H1 (cell line): ENCODE measurements around the gene INHA. TPM values are rescaled to one million over a fixed set of nuclear protein-coding genes. Genes with fewer than 3 reads are reported as not detected.

Source experiments
- CTCF ChIA-PET: fragments of 300-600 bp; sonication (Branson Sonifier 250); formaldehyde crosslinking; loops from one replicate; lab custom pipeline; 2021; ENCODE audit not compliant: partially characterized antibody; lab: Charles Lee
- POLR2A ChIA-PET: fragments of 300-600 bp; sonication (Branson Sonifier 250); formaldehyde crosslinking; loops from one replicate; lab custom pipeline; 2021; ENCODE audit warnings: inconsistent platforms; ENCODE audit not compliant: partially characterized antibody; lab: Charles Lee
- DNase-seq, 2 experiments: peaks; one replicate each; pipeline versions ENCODE4 v3.0.0 to v3.0.0-alpha.2; 2010 to 2022; ENCODE audit warnings: low spot score in 2 of 2, low read depth in 1 of 2, mixed read lengths in 1 of 2
- FAIRE-seq: peaks from 2 replicates; lab custom pipeline; 2011; peaks lifted over from hg19 to GRCh38; lab: Jason Lieb, UNC
- H2AFZ ChIP-seq: 2 replicates; pipeline ENCODE4 v1.8.1; 2012; ENCODE audit warnings: low read length, inconsistent platforms
- H2AK5ac ChIP-seq: 2 replicates; pipeline ENCODE4 v1.6.1; 2013; ENCODE audit warnings: low read depth, low read length
- H2BK120ac ChIP-seq: replicated peaks from 2 replicates; pipeline ENCODE3; 2013; ENCODE audit warnings: low read depth, low read length, inconsistent platforms
- H2BK12ac ChIP-seq: 2 replicates; pipeline ENCODE4 v1.6.1; 2013; ENCODE audit warnings: low read depth, low read length
- H2BK15ac ChIP-seq: 2 replicates; pipeline ENCODE4 v1.6.1; 2013; ENCODE audit warnings: low read length
- H2BK20ac ChIP-seq: 2 replicates; pipeline ENCODE4 v1.6.1; 2013; ENCODE audit warnings: low read length
- H2BK5ac ChIP-seq: 2 replicates; pipeline ENCODE4 v1.6.1; 2013; ENCODE audit warnings: low read depth, low read length
- H3K14ac ChIP-seq: 2 replicates; pipeline ENCODE4 v1.6.1; 2013; ENCODE audit warnings: inconsistent platforms; ENCODE audit not compliant: insufficient read length
- H3K18ac ChIP-seq: 2 replicates; pipeline ENCODE4 v1.6.1; 2013; ENCODE audit warnings: low read length; ENCODE audit errors: extremely low read depth
- H3K23ac ChIP-seq: 2 replicates; pipeline ENCODE4 v1.6.1; 2013; ENCODE audit warnings: inconsistent platforms; ENCODE audit not compliant: insufficient read length
- H3K23me2 ChIP-seq: 2 replicates; pipeline ENCODE4 v1.6.1; 2013; ENCODE audit warnings: low read depth, low read length
- H3K27ac ChIP-seq: 2 replicates; pipeline ENCODE4 v1.6.1; 2011; ENCODE audit warnings: low read depth, low read length, inconsistent platforms
- H3K27me3 ChIP-seq, 4 experiments: replicated peaks in 1 of 4; 1 replicate in 1 of 4; 2 replicates in 3 of 4; pipeline versions ENCODE4 v1.6.1 to v1.8.1; 2011 to 2013; ENCODE audit warnings: low read length in 3 of 4, mild to moderate bottlenecking in 3 of 4, inconsistent platforms in 2 of 4, mixed read lengths in 2 of 4, moderate library complexity in 1 of 4; ENCODE audit not compliant: control insufficient read depth in 3 of 4, insufficient read depth in 3 of 4; ENCODE audit errors: extremely low read depth in 1 of 4
- H3K36me3 ChIP-seq, 4 experiments: 2 replicates each; pipeline versions ENCODE4 v1.6.1 to v1.8.1; 2011 to 2013; ENCODE audit warnings: mild to moderate bottlenecking in 4 of 4, low read length in 3 of 4, moderate library complexity in 2 of 4, control low read depth in 1 of 4, inconsistent platforms in 1 of 4; ENCODE audit not compliant: insufficient read depth in 4 of 4, control insufficient read depth in 2 of 4
- H3K4ac ChIP-seq: replicated peaks from 2 replicates; pipeline ENCODE3; 2013; ENCODE audit warnings: low read length, low read depth, mixed read lengths, inconsistent platforms; ENCODE audit not compliant: insufficient read length
- H3K4me1 ChIP-seq, 4 experiments: replicated peaks in 1 of 4; 1 replicate in 1 of 4; 2 replicates in 3 of 4; pipeline versions ENCODE4 v1.6.1 to v1.8.1; 2011 to 2013; ENCODE audit warnings: low read length in 3 of 4, inconsistent platforms in 2 of 4, mixed read lengths in 1 of 4; ENCODE audit not compliant: insufficient read depth in 4 of 4, control insufficient read depth in 3 of 4
- H3K4me2 ChIP-seq, 2 experiments: 2 replicates each; pipeline versions ENCODE4 v1.6.1 to v1.8.1; 2011 to 2013; ENCODE audit warnings: low read depth in 2 of 2, low read length in 2 of 2, control low read depth in 1 of 2, inconsistent platforms in 1 of 2, mild to moderate bottlenecking in 1 of 2; ENCODE audit not compliant: insufficient read depth in 1 of 2
- H3K4me3 ChIP-seq, 4 experiments: fragments of 200-600, 300-600 bp in 1 of 4; sonication (generic), shearing (Covaris generic), sonication (Bioruptor Twin) in 1 of 4; 2 replicates each; pipeline versions ENCODE4 v1.5.1 to v1.8.1; 2011 to 2016; ENCODE audit warnings: low read length in 4 of 4, low read depth in 3 of 4, control low read depth in 2 of 4, inconsistent platforms in 2 of 4, mild to moderate bottlenecking in 2 of 4, mixed read lengths in 1 of 4, moderate library complexity in 1 of 4; ENCODE audit not compliant: insufficient read depth in 2 of 4; ENCODE audit errors: extremely low read depth in 1 of 4
- H3K56ac ChIP-seq: replicated peaks from 2 replicates; pipeline ENCODE3; 2013; ENCODE audit warnings: low read depth, mild to moderate bottlenecking, mixed read lengths, low read length, inconsistent platforms; ENCODE audit not compliant: insufficient read length
- H3K79me1 ChIP-seq: 2 replicates; pipeline ENCODE4 v1.6.1; 2013; ENCODE audit warnings: low read depth, low read length, control low read depth
- H3K79me2 ChIP-seq, 2 experiments: 2 replicates each; pipeline versions ENCODE4 v1.6.1 to v1.8.1; 2012 to 2013; ENCODE audit warnings: low read length in 2 of 2, mild to moderate bottlenecking in 2 of 2, inconsistent platforms in 1 of 2; ENCODE audit not compliant: insufficient read depth in 2 of 2, control insufficient read depth in 1 of 2
- H3K9ac ChIP-seq, 4 experiments: replicated peaks in 1 of 4; 1 replicate in 1 of 4; 2 replicates in 3 of 4; pipeline versions ENCODE4 v1.6.1 to v1.8.1; 2011 to 2013; ENCODE audit warnings: low read depth in 3 of 4, low read length in 3 of 4, control low read depth in 2 of 4, mild to moderate bottlenecking in 2 of 4, moderate library complexity in 2 of 4, inconsistent platforms in 1 of 4; ENCODE audit errors: extremely low read depth in 1 of 4
- H3K9me3 ChIP-seq, 2 experiments: 2 replicates each; pipeline versions ENCODE4 v1.6.1 to v1.8.1; 2012 to 2013; ENCODE audit warnings: mild to moderate bottlenecking in 2 of 2, moderate library complexity in 2 of 2, control low read depth in 1 of 2, inconsistent platforms in 1 of 2, low read depth in 1 of 2, low read length in 1 of 2, mixed read lengths in 1 of 2; ENCODE audit not compliant: insufficient read depth in 2 of 2
- H4K20me1 ChIP-seq, 2 experiments: replicated peaks in 1 of 2; 2 replicates each; pipeline versions ENCODE3 to v1.8.1; 2011 to 2013; ENCODE audit warnings: inconsistent platforms in 2 of 2, low read length in 2 of 2, mild to moderate bottlenecking in 1 of 2; ENCODE audit not compliant: insufficient read depth in 2 of 2, control insufficient read depth in 1 of 2
- H4K5ac ChIP-seq: 2 replicates; pipeline ENCODE4 v1.6.1; 2013; ENCODE audit warnings: low read length, low read depth, mixed read lengths, inconsistent platforms; ENCODE audit not compliant: insufficient read length
- H4K8ac ChIP-seq: 2 replicates; pipeline ENCODE4 v1.8.0; 2013; ENCODE audit warnings: mild to moderate bottlenecking, moderate library complexity, low read length, inconsistent platforms; ENCODE audit not compliant: insufficient read depth; ENCODE audit errors: extremely low read depth
- H4K91ac ChIP-seq: replicated peaks from 2 replicates; pipeline ENCODE3; 2013; ENCODE audit warnings: low read length, mixed read lengths, inconsistent platforms; ENCODE audit not compliant: insufficient read length
- BCL11A ChIP-seq, 2 experiments: IDR thresholded peaks; one replicate each; pipeline ENCODE4 v1.6.1; 2011; ENCODE audit warnings: low read depth in 2 of 2, low read length in 2 of 2, mild to moderate bottlenecking in 2 of 2
- CEBPB ChIP-seq: IDR thresholded peaks from 2 replicates; pipeline ENCODE4 v1.6.1; 2012; ENCODE audit warnings: low read depth, low read length
- CHD2 ChIP-seq: IDR thresholded peaks from 2 replicates; pipeline ENCODE4 v1.6.1; 2012; ENCODE audit warnings: low read length, improper control_type of control experiment
- CREB1 ChIP-seq: IDR thresholded peaks from 2 replicates; pipeline ENCODE4 v1.6.1; 2012; ENCODE audit warnings: inconsistent platforms
- GTF2F1 ChIP-seq: IDR thresholded peaks from 2 replicates; pipeline ENCODE4 v1.6.1; 2012; ENCODE audit warnings: low read depth, low read length, improper control_type of control experiment, borderline replicate concordance
- KDM4A ChIP-seq: IDR thresholded peaks from one replicate; pipeline ENCODE4 v1.7.1; 2012; ENCODE audit warnings: low read depth, mild to moderate bottlenecking, moderate library complexity, low read length, inconsistent platforms; ENCODE audit not compliant: severe bottlenecking
- RBBP5 ChIP-seq: IDR thresholded peaks from 2 replicates; pipeline ENCODE4 v1.7.1; 2012; ENCODE audit warnings: low read depth, mild to moderate bottlenecking, inconsistent platforms, low read length, moderate library complexity, borderline replicate concordance
- SIX5 ChIP-seq: IDR thresholded peaks from 2 replicates; pipeline ENCODE4 v1.6.1; 2011; ENCODE audit warnings: mild to moderate bottlenecking, low read depth, low read length
- SRF ChIP-seq: IDR thresholded peaks from 2 replicates; pipeline ENCODE4 v1.6.1; 2011; ENCODE audit warnings: mild to moderate bottlenecking, low read depth, low read length, moderate library complexity
- SUZ12 ChIP-seq: fragments of 200-600 bp; sonication (generic); IDR thresholded peaks from 2 replicates; pipeline ENCODE4 v1.6.1; 2012; ENCODE audit warnings: mild to moderate bottlenecking, inconsistent platforms, low read length, moderate library complexity, mixed read lengths
- TAF7 ChIP-seq: optimal IDR thresholded peaks from 2 replicates; pipeline ENCODE3; 2011; ENCODE audit warnings: low read depth, mild to moderate bottlenecking, inconsistent platforms, low read length, moderate library complexity, borderline replicate concordance
- WGBS, 2 experiments: shearing (Covaris generic) in 1 of 2; methylation state at CpG; one replicate each; pipeline versions ENCODE4 v1.1.6 to v1.1.7; 2013 to 2015; ENCODE audit warnings: low lambda C conversion rate in 2 of 2, mixed read lengths in 2 of 2, inconsistent platforms in 1 of 2, low coverage in 1 of 2, missing lambda C conversion rate in 1 of 2; ENCODE audit not compliant: insufficient replicate concordance in 2 of 2, insufficient coverage in 1 of 2, insufficient read length in 1 of 2; ENCODE audit errors: extremely low coverage in 1 of 2, missing lambda C conversion rate in 1 of 2; 5-methylcytosine and 5-hydroxymethylcytosine counted together
- polyA plus RNA-seq, 7 experiments: library from polyadenylated mRNA; depleted of rRNA in 3 of 7; stranded (reverse) in 5 of 7; unstranded in 2 of 7; fragments of >200 nt in 5 of 7; fragments of 200-250 nt in 2 of 7; gene quantifications; 1 replicate in 5 of 7; 2 replicates in 1 of 7; 4 replicates in 1 of 7; pipeline versions ENCODE4 v1.2.1 to v1.2.3, GENCODE V29; 2011 to 2013; ENCODE audit warnings: missing spikeins in 2 of 7, mixed read lengths in 2 of 7
- total RNA-seq: library from RNA; stranded (reverse); fragmentation: NEBNext Ultra II Directional; extraction: Animal tissue kit (Norgen Biotek cat#: 25700); gene quantifications from 2 replicates; pipeline ENCODE4 v1.2.1, GENCODE V29; 2021
- TF ChIP-seq, protein P1 (sequence below): IDR thresholded peaks from 2 replicates; pipeline ENCODE4 v1.6.1; 2011; ENCODE audit warnings: low read depth, mild to moderate bottlenecking, low read length; ENCODE audit not compliant: insufficient read depth
- TF ChIP-seq, protein P2 (sequence below): IDR thresholded peaks from 2 replicates; pipeline ENCODE4 v1.6.1; 2012; ENCODE audit warnings: inconsistent platforms

INHA gene
- total and polyA plus RNA-seq, 2 of the 8 experiments (the other 6 are each of a cell fraction or from before 2014, with no cell fraction given) = 0.65 to 2.7 TPM

DNA sequence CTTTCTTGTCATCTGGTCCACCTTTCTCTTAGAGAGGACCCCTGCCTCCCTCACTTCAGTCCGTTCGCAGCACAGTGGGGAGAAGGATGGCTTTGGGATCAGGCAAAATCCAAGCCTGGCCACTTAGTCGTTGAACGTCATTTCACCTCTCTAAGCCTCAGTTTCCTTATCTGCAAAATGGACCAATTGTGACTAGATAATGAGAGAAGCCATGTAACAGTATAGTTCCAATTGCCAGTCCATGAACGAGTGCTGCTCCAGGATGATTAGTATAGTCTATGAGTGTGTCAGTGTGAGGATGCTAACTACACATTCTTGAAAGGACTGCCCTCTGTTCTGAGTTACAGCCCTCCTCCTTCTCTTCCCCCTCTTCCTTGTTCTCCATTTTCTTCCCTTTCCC is 1.1 kb downstream of the INHA start:
- H3K56ac ChIP-seq = no peak overlapping the region
- H4K5ac ChIP-seq = no peak overlapping the region
- H2BK120ac ChIP-seq = no peak overlapping the region
- no peaks in the 10 kb centered on the region for H4K20me1 ChIP-seq
- CTCF ChIA-PET = interaction anchor here (0.6 to 2.9 kb wide), 3 partner anchors 13 to 66 kb away, joined by 3 to 34 read pairs (median 6); no protein-coding TSS in a partner anchor
- no peak overlapping the region for H3K18ac ChIP-seq
- peaks cover 0 to 7% of the 10 kb centered on the region in 2 experiments; a peak in 2 of 4 replicates for H3K79me2 ChIP-seq
- H3K4me1 ChIP-seq = peaks cover 7 to 36% (median 26%) of the 10 kb centered on the region in 4 experiments
- peaks cover 0 to 10% (median 0%) of the 10 kb centered on the region in 4 experiments; a peak in 3 of 8 replicates for H3K36me3 ChIP-seq
- H3K4me3 ChIP-seq = no peak overlapping the region
- no peak overlapping the region for H2BK20ac ChIP-seq
- POLR2A ChIA-PET = interaction anchor here (1.1 to 18.6 kb wide), 3 partner anchors 14 to 32 kb away, joined by 3 to 293 read pairs (median 8); no protein-coding TSS in a partner anchor
- 0 out of 4 replicates have a peak, but pooled peaks cover 0 to under 1% of the 10 kb centered on the region in 2 experiments for H3K9me3 ChIP-seq
- no peak overlapping the region for H3K4ac ChIP-seq
- FAIRE-seq = no peak
- no peak overlapping the region for H2BK15ac ChIP-seq
- no peak overlapping the region for H4K91ac ChIP-seq
- no peaks in the 10 kb centered on the region for H3K79me1 ChIP-seq
- H3K9ac ChIP-seq = no peak overlapping the region
- no peak overlapping the region for H4K8ac ChIP-seq
- H2BK5ac ChIP-seq = no peak overlapping the region
- no peak overlapping the region for H2AFZ ChIP-seq
- H2AK5ac ChIP-seq = no peak overlapping the region
- WGBS, 2 experiments = 90% methylated on average over 5 of the region's 5 CpGs; no CpG with 5 or more reads in 1 of the 2 experiments
- H3K23ac ChIP-seq = no peak overlapping the region
- no peak overlapping the region for H3K14ac ChIP-seq
- H3K27me3 ChIP-seq = peaks cover 0 to 2% (median 0%) of the 10 kb centered on the region in 4 experiments; a peak in 2 of 7 replicates
- no peak overlapping the region for H3K4me2 ChIP-seq
- H3K23me2 ChIP-seq = peaks cover 10% of the 10 kb centered on the region; the same call in 1 of the 2 replicates
- H2BK12ac ChIP-seq = no peak overlapping the region
- DNase-seq = no peak
- H3K27ac ChIP-seq = no peak overlapping the region
- TF ChIP-seq GTF2F1 = no peak
- no peak for TF ChIP-seq CEBPB
- no peak for TF ChIP-seq KDM4A
- no peak for TF ChIP-seq SIX5
- no peak for TF ChIP-seq SUZ12
- no peak for TF ChIP-seq RBBP5
- TF ChIP-seq, protein P1, sequence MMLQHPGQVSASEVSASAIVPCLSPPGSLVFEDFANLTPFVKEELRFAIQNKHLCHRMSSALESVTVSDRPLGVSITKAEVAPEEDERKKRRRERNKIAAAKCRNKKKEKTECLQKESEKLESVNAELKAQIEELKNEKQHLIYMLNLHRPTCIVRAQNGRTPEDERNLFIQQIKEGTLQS = no peak
- TF ChIP-seq CREB1 = no peak
- TF ChIP-seq TAF7 = no peak
- TF ChIP-seq, protein P2, sequence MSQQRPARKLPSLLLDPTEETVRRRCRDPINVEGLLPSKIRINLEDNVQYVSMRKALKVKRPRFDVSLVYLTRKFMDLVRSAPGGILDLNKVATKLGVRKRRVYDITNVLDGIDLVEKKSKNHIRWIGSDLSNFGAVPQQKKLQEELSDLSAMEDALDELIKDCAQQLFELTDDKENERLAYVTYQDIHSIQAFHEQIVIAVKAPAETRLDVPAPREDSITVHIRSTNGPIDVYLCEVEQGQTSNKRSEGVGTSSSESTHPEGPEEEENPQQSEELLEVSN = no peak
- no peak for TF ChIP-seq BCL11A (IDR thresholded peaks at IDR 0.05; ENCODE audit: low read depth in 2 of 2, low read length in 2 of 2)
- no peak for TF ChIP-seq SRF
- TF ChIP-seq CHD2 = no peak
